GM21576 (cell line): Measurements from ENCODE around the gene HBQ1.
"Not testable (repeated sequence)": the region's sequence is repeated elsewhere in the genome, so short reads cannot be mapped to it uniquely, and the experiment has no call there.

Experiments used
- ATAC-seq: cut with Tn5 transposase; IDR thresholded peaks from one replicate; pipeline ENCODE4 v1.9.1; 2021; ENCODE audit warnings: mild to moderate bottlenecking, moderate library complexity; ENCODE audit not compliant: unreplicated experiment

HBQ1 gene

DNA sequence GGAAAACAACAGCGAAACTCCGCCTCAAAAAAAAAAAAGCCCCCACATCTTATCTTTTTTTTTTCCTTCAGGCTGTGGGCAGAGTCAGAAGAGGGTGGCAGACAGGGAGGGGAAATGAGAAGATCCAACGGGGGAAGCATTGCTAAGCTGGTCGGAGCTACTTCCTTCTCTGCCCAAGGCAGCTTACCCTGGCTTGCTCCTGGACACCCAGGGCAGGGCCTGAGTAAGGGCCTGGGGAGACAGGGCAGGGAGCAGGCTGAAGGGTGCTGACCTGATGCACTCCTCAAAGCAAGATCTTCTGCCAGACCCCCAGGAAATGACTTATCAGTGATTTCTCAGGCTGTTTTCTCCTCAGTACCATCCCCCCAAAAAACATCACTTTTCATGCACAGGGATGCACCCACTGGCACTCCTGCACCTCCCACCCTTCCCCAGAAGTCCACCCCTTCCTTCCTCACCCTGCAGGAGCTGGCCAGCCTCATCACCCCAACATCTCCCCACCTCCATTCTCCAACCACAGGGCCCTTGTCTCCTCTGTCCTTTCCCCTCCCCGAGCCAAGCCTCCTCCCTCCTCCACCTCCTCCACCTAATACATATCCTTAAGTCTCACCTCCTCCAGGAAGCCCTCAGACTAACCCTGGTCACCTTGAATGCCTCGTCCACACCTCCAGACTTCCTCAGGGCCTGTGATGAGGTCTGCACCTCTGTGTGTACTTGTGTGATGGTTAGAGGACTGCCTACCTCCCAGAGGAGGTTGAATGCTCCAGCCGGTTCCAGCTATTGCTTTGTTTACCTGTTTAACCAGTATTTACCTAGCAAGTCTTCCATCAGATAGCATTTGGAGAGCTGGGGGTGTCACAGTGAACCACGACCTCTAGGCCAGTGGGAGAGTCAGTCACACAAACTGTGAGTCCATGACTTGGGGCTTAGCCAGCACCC is 5.0 kb upstream of the HBQ1 start:
- no peak for ATAC-seq

DNA sequence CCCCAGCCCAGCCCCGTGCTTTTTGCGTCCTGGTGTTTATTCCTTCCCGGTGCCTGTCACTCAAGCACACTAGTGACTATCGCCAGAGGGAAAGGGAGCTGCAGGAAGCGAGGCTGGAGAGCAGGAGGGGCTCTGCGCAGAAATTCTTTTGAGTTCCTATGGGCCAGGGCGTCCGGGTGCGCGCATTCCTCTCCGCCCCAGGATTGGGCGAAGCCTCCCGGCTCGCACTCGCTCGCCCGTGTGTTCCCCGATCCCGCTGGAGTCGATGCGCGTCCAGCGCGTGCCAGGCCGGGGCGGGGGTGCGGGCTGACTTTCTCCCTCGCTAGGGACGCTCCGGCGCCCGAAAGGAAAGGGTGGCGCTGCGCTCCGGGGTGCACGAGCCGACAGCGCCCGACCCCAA is 4.3 kb upstream of the HBQ1 start:
- ATAC-seq = not testable (repeated sequence)

DNA sequence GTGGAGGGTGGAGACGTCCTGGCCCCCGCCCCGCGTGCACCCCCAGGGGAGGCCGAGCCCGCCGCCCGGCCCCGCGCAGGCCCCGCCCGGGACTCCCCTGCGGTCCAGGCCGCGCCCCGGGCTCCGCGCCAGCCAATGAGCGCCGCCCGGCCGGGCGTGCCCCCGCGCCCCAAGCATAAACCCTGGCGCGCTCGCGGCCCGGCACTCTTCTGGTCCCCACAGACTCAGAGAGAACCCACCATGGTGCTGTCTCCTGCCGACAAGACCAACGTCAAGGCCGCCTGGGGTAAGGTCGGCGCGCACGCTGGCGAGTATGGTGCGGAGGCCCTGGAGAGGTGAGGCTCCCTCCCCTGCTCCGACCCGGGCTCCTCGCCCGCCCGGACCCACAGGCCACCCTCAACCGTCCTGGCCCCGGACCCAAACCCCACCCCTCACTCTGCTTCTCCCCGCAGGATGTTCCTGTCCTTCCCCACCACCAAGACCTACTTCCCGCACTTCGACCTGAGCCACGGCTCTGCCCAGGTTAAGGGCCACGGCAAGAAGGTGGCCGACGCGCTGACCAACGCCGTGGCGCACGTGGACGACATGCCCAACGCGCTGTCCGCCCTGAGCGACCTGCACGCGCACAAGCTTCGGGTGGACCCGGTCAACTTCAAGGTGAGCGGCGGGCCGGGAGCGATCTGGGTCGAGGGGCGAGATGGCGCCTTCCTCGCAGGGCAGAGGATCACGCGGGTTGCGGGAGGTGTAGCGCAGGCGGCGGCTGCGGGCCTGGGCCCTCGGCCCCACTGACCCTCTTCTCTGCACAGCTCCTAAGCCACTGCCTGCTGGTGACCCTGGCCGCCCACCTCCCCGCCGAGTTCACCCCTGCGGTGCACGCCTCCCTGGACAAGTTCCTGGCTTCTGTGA is 3.5 kb upstream of the HBQ1 start, which contains the start of gene HBA1:
TSS of gene HBA1 (plus strand) at position 204 of the 906 bp plus-strand sequence. CDS start at position 241, 37 bp downstream.
- ATAC-seq = not testable (repeated sequence)

DNA sequence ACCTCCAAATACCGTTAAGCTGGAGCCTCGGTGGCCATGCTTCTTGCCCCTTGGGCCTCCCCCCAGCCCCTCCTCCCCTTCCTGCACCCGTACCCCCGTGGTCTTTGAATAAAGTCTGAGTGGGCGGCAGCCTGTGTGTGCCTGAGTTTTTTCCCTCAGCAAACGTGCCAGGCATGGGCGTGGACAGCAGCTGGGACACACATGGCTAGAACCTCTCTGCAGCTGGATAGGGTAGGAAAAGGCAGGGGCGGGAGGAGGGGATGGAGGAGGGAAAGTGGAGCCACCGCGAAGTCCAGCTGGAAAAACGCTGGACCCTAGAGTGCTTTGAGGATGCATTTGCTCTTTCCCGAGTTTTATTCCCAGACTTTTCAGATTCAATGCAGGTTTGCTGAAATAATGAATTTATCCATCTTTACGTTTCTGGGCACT is 2.9 kb upstream of the HBQ1 start:
- ATAC-seq = no peak

DNA sequence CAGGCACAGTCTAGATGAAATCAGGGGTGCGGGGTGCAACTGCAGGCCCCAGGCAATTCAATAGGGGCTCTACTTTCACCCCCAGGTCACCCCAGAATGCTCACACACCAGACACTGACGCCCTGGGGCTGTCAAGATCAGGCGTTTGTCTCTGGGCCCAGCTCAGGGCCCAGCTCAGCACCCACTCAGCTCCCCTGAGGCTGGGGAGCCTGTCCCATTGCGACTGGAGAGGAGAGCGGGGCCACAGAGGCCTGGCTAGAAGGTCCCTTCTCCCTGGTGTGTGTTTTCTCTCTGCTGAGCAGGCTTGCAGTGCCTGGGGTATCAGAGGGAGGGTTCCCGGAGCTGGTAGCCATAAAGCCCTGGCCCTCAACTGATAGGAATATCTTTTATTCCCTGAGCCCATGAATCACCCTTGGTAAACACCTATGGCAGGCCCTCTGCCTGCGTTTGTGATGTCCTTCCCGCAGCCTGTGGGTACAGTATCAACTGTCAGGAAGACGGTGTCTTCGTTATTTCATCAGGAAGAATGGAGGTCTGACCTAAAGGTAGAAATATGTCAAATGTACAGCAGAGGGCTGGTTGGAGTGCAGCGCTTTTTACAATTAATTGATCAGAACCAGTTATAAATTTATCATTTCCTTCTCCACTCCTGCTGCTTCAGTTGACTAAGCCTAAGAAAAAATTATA is 2.1 kb upstream of the HBQ1 start:
- no peak for ATAC-seq

DNA sequence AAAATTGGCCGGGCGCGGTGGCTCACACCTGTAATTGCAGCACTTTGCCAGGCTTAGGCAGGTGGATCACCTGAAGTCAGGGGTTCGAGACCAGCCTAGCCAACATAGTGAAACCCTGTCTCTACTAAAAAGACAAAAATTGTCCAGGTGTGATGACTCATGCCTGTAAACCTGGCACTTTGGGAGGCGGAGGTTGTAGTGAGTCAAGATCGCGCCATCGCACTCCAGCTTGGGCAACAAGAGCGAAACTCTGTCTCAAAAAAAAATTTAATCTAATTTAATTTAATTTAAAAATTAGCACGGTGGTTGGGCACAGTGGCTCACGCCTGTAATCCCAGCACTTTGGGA is 1.6 kb upstream of the HBQ1 start:
- no peak for ATAC-seq

DNA sequence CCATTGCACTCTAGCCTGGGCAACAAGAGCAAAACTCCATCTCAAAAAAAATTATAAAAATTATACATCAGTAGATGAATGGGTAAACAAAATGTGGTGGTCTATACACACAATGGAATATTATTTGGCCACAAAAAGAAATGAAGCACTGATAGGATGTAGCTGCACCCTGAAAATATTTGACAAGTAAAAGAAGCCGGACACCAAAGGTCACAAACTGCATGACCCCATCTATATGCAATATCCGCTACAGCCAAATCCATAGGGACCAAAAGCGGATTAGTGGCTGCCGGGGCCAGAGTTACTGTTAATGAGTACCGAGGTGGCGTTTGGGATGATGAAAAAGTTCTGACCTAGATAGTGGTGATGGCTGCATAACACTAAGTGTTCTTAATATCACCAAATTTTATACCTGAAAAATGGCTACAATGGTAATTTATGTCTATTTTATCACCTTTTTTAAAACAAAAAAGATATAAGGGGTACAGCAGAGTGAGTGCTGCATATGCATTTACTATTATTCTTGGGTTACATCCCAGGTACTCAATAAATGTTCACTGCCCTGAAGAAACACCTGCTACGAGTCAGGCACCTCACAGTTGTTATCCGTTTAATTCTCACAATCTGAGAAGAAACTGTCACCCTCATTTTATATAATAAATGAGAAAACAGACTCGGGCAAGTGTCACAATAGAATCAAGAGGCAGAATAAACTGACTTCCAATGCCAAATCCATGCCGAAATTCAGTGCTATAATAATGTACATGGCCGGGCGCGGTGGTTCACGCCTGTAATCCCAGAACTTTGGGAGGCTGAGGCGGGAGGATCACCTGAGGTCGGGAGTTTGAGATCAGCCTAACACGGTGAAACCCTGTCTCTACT is 807 bp upstream of the HBQ1 start:
- no peak for ATAC-seq

DNA sequence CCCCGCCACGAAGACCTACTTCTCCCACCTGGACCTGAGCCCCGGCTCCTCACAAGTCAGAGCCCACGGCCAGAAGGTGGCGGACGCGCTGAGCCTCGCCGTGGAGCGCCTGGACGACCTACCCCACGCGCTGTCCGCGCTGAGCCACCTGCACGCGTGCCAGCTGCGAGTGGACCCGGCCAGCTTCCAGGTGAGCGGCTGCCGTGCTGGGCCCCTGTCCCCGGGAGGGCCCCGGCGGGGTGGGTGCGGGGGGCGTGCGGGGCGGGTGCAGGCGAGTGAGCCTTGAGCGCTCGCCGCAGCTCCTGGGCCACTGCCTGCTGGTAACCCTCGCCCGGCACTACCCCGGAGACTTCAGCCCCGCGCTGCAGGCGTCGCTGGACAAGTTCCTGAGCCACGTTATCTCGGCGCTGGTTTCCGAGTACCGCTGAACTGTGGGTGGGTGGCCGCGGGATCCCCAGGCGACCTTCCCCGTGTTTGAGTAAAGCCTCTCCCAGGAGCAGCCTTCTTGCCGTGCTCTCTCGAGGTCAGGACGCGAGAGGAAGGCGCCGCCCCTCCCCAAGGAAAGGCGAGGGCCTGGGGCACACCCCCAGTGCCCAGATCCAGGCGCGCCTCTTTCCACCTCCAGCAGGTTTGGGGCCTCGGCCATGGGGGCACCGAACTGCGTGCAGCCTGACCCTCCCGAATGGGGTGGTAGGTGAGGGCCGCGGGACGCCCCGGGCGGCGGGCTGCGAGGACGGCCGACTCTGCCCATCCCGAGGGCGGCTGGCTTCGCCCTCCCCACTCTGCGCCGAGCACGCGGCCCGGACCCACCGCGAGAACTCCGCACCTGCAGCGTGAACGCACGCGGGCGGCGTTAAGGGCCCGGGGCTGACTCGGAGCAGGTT is 664 bp downstream of the HBQ1 start:
- no peak for ATAC-seq

DNA sequence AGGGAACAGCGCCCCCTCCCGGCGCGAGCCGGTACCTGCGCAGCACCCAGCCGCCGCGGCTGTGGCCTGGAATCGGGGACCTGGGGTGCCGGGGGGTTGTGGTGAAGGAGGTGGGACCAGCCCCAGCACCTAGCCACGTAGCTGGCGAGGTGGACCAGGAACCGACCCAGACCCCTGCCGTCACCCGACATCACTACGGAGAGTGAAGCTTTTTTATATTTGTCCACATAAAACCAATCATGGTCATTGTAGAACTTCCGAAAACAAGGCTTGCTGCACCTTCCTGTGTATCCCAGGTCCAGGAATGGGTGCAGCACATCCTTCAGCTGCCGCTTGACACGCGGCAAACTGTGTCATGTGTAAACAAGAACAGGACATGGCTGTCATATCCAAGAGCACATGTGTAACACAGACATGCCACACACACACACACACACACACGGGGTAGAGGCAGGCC is 1.3 kb downstream of the HBQ1 start:
- no peak for ATAC-seq

DNA sequence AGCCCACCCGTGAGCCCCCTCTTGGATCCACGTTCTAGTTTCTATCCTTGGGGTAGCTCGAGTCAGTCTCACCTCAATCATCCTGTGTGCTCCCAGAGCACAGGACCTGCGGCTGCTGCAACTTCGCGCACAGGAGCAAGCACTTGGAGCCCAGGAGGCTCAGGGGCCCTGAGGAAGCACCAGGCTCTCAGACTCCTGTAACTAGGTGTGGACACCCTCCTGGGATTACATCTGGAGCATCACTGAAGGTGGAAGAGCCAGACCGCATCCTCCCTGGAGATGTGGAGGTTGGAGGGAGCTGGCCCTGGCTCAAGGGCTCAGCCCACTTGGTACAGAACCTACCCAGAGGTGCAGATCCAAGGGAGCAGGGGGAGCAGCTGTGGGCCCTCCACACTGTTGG is 2.7 kb downstream of the HBQ1 start:
- ATAC-seq = no peak

DNA sequence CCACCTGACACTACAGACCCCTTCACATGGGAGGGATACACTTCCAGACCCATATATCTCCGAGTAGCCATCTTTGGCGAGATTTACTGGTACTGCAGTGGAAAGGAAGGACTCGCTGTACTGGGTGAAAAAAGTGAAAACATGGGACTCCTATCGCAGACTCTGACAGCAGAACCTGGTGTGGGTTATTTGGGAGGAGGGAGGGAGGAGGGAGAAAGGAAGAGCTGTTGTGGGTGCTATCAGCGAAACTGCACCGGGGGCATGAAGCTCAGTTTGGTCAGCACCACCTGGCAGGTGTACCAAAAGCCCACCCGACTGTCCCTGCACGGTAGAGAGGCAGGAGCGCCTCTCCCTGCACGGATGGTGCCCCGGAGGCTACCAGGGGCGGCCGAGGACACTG is 5.0 kb downstream of the HBQ1 start:
- ATAC-seq = no peak

DNA sequence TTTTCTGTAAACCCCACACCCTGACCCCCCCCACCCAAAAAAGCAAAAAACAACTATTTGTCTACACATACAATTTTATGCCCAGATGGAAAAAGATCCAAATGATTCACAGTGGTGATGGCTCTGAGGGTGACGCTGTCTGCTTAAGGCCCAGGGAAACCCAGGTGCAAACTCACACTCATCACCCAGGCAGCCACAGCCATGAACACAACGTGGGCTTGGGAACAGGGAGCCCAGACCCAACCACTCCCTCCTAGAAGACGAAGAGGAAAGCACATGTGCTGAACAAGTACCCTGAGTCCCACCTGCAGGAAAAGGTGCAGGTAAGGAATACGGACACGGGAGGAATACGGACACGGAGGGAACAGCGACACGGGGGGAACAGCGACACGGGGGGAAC is 5.4 kb downstream of the HBQ1 start:
- no peak for ATAC-seq

DNA sequence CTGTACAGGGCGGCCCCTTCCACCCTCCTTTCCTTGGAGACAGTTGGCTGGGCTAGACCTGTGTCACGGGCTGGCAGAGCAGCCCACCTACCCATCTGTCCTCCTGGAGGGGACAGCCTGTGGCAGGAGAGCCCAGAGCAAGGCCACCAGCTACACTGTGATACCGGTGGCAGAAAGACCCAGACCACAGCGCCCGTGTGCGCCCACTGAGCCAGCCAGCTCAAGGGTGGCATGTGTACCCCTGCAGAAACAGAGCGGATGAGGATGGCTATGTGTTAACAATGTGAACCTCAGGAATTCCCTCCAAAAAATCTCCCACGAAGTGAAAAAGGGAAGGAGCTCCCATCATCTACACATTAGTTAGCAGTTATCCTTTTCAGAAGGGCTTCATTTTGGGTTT is 7.1 kb downstream of the HBQ1 start:
- no peak for ATAC-seq

DNA sequence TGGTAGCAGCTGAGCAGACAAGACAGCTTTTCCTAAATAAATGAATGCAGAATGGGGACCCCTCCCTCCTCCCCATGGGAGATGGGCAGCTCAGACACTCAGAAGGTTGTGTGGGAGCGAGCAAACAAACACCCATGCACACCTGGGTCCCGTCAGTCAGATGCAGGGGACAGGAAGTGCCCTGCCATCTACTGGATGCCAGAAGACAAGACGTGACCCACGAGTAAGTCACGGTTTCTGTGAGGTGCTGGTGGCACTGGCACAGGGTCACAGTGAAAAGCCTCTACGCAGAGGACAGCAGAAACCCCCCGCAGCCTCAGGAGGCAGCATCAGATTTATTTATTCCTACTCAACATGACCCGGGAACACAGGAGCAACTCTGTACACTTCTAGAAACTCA is 8.4 kb downstream of the HBQ1 start:
- ATAC-seq = no peak

DNA sequence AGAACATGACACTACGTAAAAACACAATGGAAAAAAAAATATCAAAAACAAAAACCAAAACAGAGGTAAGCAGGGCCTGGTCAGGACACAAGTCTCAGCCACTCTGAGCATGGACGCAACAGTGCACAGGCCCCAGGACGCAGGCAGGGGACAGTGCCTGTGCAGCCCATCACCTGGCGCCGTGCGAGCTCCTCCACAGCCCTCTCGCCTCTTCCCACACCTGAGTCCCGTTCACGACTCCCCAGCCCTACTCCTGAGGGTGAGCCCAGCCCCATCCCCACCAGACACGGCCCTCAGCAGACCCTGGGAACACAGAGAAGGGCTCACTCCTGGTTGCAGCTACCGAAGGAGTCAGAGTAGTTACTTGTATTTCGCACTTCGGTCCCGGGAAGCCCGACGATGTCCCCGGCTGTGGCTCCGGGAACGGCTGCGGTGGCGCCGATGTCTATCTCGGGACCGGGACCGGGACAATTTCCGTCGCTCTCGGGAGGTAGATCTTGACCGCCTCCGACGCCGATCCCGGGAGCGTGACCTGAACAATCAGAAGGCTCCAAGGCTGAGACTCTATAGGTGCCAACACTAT is 9.4 kb downstream of the HBQ1 start:
- no peak for ATAC-seq

DNA sequence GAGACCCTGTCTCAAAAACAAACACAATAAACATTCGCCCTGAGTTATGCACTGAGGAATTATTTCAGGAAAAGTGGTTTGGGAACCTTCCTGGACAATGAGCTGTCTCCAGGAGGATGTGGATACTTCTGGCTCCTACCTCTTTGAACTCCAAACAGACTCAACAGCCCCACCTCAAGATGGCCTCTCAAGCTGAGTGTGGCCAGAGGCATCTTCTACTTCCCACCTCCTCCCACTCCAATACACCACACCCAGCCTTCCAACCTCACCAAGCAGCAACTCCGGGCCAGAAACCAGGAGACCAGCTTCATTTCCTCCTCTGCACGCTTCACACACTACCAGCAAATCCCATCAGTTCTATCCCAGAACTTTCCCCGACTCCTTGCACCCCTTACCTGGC is 11.6 kb downstream of the HBQ1 start:
- no peak for ATAC-seq

DNA sequence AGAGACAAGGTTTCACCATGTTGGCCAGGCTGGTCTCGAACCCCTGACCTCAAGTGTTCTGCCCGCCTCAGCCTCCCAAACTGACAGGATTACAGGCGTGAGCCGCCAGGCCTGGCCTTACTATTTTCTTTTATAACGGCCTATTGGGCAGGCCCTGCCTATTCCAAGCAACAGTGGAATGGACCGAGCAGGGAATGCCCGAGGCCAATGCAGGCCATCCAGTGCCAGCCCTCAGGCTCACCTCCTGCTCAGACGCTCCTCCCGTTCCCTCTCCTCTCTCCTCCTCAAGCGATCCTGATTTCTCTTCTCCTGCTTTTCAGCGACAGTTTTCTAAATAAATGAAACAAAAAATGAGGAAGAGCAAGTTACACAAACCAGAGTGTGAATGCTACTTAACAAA is 12.4 kb downstream of the HBQ1 start:
- ATAC-seq = no peak

DNA sequence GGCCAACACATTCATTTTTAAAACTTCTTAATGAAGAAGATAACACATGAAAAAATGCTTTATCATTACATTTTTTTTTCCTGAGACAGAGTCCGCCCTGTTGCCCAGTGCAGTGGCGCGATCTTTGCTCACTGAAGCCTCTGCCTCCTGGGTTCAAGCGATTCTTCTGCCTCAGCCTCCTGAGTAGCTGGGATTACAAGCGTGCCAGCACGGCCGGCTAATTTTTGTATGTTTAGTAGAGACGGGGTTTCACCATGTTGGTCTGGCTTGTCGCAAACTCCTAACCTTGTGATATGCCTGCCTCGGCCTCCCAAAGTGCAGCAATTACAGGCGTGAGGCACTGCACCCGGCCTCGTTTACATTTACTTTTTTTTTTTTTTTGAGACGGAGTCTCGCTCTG is 13.2 kb downstream of the HBQ1 start:
- no peak for ATAC-seq

DNA sequence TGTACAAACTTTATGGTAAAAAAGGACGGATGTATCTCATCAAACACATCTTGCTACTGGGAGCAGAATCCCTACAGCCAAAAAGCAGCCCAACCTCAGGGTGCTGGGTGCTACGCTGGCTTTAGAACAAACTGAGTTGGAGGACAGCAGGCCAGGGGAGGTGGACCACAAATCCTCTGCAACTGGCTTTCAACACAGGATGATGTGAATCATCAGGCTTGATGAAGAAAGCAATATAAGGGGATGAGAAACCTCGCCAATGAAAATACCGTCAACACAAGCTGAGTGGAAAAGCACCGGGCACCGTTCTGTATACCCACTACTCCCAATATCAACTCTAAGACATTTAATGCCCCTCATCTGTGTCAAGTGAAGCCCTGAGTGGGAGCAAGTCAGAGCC is 14.3 kb downstream of the HBQ1 start:
- no peak for ATAC-seq
